Measurements from ENCODE around the gene FCGR2B. TPM values are rescaled to one million over a fixed set of nuclear protein-coding genes. Genes with fewer than 3 reads are reported as not detected.
"Not testable (repeated sequence)": the region's sequence is repeated elsewhere in the genome, so short reads cannot be mapped to it uniquely, and the experiment has no call there.

FCGR2B gene
- polyA plus RNA-seq, 1 of the 3 experiments (the other 2 are of a cell fraction), result 0.05 TPM

- no peak for TF ChIP-seq CHD2 (IDR thresholded peaks at IDR 0.05; ENCODE audit: low read length, partially characterized antibody)
- no peak for TF ChIP-seq RAD21 (IDR thresholded peaks at IDR 0.05; ENCODE audit: low read length)
Measured at GRCh38 chr1:161691846-161692245, 28.9 kb downstream of the FCGR2B start (continued).

- POLR2A ChIA-PET; H3K9me3 ChIP-seq; H3F3A ChIP-seq (replicated peaks; ENCODE audit: insufficient read depth); H3K27ac ChIP-seq (ENCODE audit: low read depth in 2 of 2, low read length in 1 of 2); H3K9me2 ChIP-seq; H3K36me3 ChIP-seq (replicated peaks in 1 of 2; ENCODE audit: control insufficient read depth in 1 of 2, insufficient read depth in 2 of 2, low read length in 1 of 2); H3K79me2 ChIP-seq (ENCODE audit: insufficient read depth); CTCF ChIA-PET; H3K4me3 ChIP-seq (ENCODE audit: low read depth in 2 of 2, low read length in 1 of 2); H4K20me1 ChIP-seq (ENCODE audit: insufficient read depth); H3K4me1 ChIP-seq (ENCODE audit: control insufficient read depth in 1 of 2, insufficient read depth in 2 of 2, low read depth in 1 of 2, low read length in 1 of 2); H3K9ac ChIP-seq; DNase-seq: not testable (repeated sequence)
- H3K27me3 ChIP-seq (ENCODE audit: insufficient read depth), result peaks cover 23% of the 10 kb centered on the region
- peak overlapping the region; percentile 47; the same call in 1 of the 2 replicates for H2AFZ ChIP-seq (ENCODE audit: low read depth)
- WGBS (ENCODE audit: low lambda C conversion rate), result 33% methylated on average over 5 of the region's 14 CpGs
- H3K4me2 ChIP-seq, result 0 out of 2 replicates have a peak overlapping the region, but pooled peaks have one; percentile 15
Measured at GRCh38 chr1:161693020-161693712, 30.2 kb downstream of the FCGR2B start.

DNA sequence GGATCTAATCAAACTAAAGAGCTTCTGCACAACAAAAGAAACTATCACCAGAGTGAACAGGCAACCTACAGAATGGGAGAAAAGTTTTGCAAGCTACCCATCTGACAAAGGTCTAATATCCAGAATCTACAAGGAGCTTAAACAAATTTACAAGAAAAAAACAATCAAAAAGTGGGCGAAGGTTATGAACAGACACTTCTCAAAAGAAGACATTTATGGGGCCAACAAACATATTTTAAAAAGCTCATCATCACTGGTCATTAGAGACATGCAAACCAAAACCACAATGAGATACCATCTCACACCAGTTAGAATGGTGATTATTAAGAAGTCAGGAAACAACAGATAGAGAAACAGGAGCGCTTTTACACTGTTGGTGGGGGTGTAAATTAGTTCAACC lies 35.4 kb downstream of the FCGR2B start:
- H3K27me3 ChIP-seq (ENCODE audit: insufficient read depth); H2AFZ ChIP-seq (ENCODE audit: low read depth); H3F3A ChIP-seq (replicated peaks; ENCODE audit: insufficient read depth); H3K4me2 ChIP-seq; H3K9me3 ChIP-seq; H3K27ac ChIP-seq (ENCODE audit: low read depth in 2 of 2, low read length in 1 of 2); POLR2A ChIA-PET; H3K4me3 ChIP-seq (ENCODE audit: low read depth in 2 of 2, low read length in 1 of 2); DNase-seq; H4K20me1 ChIP-seq (ENCODE audit: insufficient read depth); H3K79me2 ChIP-seq (ENCODE audit: insufficient read depth); H3K9ac ChIP-seq; H3K4me1 ChIP-seq (ENCODE audit: control insufficient read depth in 1 of 2, insufficient read depth in 2 of 2, low read depth in 1 of 2, low read length in 1 of 2); H3K9me2 ChIP-seq; H3K36me3 ChIP-seq (replicated peaks in 1 of 2; ENCODE audit: control insufficient read depth in 1 of 2, insufficient read depth in 2 of 2, low read length in 1 of 2); CTCF ChIA-PET: not testable (repeated sequence)
- 9% methylated on average over 2 of the region's 2 CpGs for WGBS (ENCODE audit: low lambda C conversion rate)

- Histone ChIP-seq H4K20me1 (ENCODE audit: insufficient read depth) (no peaks in the 10 kb centered on the region), H3F3A (replicated peaks; ENCODE audit: insufficient read depth) (peaks cover 17% of the 10 kb centered on the region), H3K4me3 (ENCODE audit: low read depth in 2 of 2, low read length in 1 of 2) (no peak overlapping the region), H3K9me2 (no peaks in the 10 kb centered on the region), H3K9ac (no peak overlapping the region), H3K9me3 (no peaks in the 10 kb centered on the region), H2AFZ (ENCODE audit: low read depth) (0 out of 2 replicates have a peak overlapping the region, but pooled peaks have one; percentile 6), H3K27me3 (ENCODE audit: insufficient read depth) (no peaks in the 10 kb centered on the region; the same call in 1 of the 2 replicates), H3K36me3 (replicated peaks in 1 of 2; ENCODE audit: control insufficient read depth in 1 of 2, insufficient read depth in 2 of 2, low read length in 1 of 2) (no peaks in the 10 kb centered on the region), H3K4me2 (no peak overlapping the region), H3K79me2 (ENCODE audit: insufficient read depth) (no peaks in the 10 kb centered on the region), H3K4me1 (ENCODE audit: control insufficient read depth in 1 of 2, insufficient read depth in 2 of 2, low read depth in 1 of 2, low read length in 1 of 2) (peaks cover 0 to 4% of the 10 kb centered on the region in 2 experiments; a peak in 1 of 4 replicates), H3K27ac (ENCODE audit: low read depth in 2 of 2, low read length in 1 of 2) (no peak overlapping the region)
- no peak for DNase-seq
- POLR2A ChIA-PET, result no interaction called here
- CTCF ChIA-PET, result no interaction called here
- 17% methylated on average over 8 of the region's 8 CpGs for WGBS (ENCODE audit: low lambda C conversion rate)
- TF ChIP-seq EZH2phosphoT487 (IDR thresholded peaks at IDR 0.05; ENCODE audit: borderline replicate concordance, low read depth) (no peak), USF2 (IDR thresholded peaks at IDR 0.05; ENCODE audit: borderline replicate concordance, low read depth, low read length) (no peak), NRF1 (IDR thresholded peaks at IDR 0.05; ENCODE audit: low read depth, low read length) (no peak), FOXJ3 (CRISPR knock-in tag; IDR thresholded peaks at IDR 0.05) (no peak), EP300 (IDR thresholded peaks at IDR 0.05; ENCODE audit: borderline replicate concordance in 1 of 2, low read depth in 1 of 2, low read length in 1 of 2) (no peak), RXRA (IDR thresholded peaks at IDR 0.05; ENCODE audit: borderline replicate concordance, low read depth) (no peak), CHD2 (IDR thresholded peaks at IDR 0.05; ENCODE audit: low read length, partially characterized antibody) (no peak), SMC3 (IDR thresholded peaks at IDR 0.05; ENCODE audit: low read depth, low read length) (no peak), FOSL2 (IDR thresholded peaks at IDR 0.05; ENCODE audit: borderline replicate concordance, low read depth) (no peak), RCOR1 (IDR thresholded peaks at IDR 0.05; ENCODE audit: low read length) (no peak), GATA2 (CRISPR knock-in tag; IDR thresholded peaks at IDR 0.05) (no peak), RFX5 (IDR thresholded peaks at IDR 0.05; ENCODE audit: low read length) (no peak)
- TF ChIP-seq, protein P1, sequence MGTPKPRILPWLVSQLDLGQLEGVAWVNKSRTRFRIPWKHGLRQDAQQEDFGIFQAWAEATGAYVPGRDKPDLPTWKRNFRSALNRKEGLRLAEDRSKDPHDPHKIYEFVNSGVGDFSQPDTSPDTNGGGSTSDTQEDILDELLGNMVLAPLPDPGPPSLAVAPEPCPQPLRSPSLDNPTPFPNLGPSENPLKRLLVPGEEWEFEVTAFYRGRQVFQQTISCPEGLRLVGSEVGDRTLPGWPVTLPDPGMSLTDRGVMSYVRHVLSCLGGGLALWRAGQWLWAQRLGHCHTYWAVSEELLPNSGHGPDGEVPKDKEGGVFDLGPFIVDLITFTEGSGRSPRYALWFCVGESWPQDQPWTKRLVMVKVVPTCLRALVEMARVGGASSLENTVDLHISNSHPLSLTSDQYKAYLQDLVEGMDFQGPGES (IDR thresholded peaks at IDR 0.05; ENCODE audit: low read depth, low read length), result no peak
- TF ChIP-seq, protein P2, sequence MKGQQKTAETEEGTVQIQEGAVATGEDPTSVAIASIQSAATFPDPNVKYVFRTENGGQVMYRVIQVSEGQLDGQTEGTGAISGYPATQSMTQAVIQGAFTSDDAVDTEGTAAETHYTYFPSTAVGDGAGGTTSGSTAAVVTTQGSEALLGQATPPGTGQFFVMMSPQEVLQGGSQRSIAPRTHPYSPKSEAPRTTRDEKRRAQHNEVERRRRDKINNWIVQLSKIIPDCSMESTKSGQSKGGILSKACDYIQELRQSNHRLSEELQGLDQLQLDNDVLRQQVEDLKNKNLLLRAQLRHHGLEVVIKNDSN (IDR thresholded peaks at IDR 0.05; ENCODE audit: borderline replicate concordance, low read depth), result no peak
Measured at GRCh38 chr1:161702250-161702649, 39.3 kb downstream of the FCGR2B start.

Measured in SK-N-SH (cell line).